ENCODE data around the gene FAM174B.

The FAM174B gene

DNA sequence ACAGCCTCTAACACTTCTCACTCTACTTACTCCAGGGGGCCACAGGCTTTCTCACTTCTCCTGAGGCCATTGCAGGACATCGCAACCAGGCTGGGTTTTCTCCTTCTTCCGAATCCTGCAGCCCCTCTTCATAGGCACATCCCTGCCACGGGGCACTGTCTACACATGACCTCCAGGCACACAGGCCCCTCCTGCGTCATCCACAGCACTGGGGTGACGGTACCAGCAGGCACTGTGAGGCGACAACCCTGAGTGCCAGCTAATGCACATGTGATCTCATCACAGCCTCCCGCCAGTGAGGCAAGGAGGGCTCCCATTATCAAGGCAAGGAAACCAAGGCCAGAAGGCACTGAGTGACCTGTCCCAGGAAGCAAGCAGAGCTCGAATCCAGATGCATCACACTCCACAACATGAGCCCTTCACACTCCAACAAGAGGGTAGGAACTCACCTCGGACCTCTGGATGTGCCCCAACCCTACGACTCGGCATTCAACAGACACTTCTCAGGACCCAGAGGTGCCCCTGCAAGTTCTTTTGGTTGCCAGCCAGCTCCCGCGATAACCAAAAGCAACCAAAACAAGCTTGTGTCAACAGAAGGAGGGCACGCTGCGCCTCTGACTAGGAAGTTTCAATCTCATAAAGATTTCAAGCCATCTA is 16.7 kb downstream of the FAM174B start:
- no peak for DNase-seq

DNA sequence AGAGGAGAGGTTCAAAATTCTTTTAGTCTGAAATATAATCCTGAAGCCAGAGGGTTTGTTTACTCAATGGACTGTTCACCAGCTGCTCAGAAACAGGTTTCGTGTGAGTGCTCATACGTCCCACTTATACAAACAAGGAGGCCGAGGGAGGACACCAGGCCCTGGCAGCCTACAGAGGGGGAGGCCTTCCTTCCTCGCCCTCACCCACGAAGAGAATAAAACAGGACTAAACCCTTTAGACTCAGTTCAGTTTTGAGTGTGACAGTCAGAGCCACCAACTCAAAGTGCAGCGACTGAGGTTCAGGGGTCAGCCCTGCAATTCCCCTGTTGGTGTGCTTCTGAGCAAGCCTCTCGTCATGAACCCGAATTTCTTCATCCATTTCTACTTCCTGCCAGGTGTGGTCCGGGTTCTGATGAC is 17.3 kb downstream of the FAM174B start:
- DNase-seq: no peak

DNA sequence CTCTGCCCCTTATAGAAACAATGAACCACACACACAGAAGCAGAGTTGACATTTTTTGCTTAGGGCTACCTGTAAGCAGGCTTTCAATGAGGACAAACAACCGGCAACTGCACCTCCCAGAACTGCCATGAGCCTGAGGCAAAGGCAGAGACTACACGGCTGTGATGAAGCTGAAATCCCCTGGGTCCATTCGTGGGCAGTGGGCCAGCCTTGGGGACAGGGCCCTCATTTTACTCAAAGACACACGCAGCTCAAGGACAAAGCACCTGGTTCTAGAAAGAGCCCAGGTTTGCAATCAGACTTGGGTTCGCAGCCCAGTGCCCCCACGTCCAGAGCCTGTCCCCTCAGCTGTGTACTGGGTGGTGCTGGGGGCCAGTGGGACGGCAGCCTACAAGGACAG is 17.9 kb downstream of the FAM174B start:
- no peak for DNase-seq

DNA sequence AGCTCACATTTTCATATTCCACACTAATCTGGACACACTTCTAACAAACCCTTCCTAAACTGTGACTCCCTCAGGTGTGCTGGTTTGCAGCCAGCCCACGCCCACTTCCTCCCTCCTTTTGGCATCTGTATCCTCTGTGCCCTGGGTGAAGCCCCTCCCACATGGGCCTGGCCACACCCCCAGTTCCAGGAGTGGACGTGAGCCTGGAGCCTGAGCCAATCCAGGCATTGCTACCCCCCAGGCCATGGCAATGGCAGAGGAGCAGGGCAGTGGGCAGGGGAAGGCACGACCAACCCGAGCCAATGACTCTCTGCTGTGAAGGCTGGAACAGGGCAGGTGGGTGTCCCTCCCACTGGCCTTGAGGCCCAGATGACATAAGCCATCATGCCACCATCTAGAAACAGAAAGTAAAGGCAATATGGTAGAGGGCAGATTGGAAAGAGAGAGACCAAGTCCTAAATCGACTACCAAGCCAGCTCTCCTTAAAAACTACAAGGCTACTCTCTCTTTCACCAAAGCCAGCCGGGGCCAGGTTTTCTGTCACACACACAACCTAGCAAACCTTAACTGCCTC is 18.6 kb downstream of the FAM174B start:
- no peak for DNase-seq

DNA sequence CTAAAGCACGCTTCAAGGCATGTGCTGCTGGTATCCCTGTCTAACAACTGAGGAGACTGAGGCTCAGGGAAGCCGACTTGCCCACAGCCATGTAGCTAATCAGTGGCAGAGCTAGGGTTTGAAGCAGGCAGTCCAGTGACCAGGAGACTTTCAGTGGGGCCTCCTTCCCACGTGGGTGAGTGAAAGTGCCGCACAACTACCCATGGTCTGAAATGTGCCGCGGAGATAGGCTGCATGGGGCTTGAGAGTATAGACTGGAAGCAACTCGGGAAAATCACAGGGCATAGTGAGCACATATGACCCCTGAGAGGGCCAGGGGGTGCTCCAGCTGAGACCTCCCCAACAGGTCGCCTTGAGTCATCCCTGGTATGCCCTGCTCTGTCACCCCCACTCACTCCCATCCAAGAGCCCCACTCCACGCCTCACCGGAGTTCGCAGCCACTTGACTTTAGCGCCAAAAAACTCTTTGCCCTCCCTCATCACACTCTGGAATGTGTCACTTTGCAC is 19.1 kb downstream of the FAM174B start:
- DNase-seq: no peak

DNA sequence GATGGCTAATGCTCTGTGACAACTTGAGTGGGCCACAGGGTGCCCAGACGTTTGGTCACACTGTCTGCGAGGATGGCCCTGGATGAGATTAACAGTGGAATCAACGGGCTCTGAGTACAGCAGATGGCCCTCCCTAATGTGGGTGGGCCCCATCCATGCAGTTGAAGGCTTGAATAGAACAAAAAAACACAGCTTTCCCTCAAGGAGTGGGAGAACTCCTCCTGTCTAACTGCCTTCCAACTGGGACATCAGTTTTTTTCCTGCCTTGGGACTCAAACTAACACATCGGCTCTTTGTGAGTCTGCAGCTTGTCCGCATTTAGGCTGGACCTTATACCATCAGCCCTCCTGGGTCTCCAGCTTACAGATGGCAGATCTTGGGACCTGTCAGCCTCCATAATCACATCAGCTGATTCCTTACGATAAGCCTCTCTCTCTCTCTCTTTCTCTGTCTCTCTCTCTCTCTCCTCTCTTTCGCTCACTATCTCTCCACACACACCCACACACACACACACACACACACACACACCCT is 20.8 kb downstream of the FAM174B start:
- no peak for DNase-seq

DNA sequence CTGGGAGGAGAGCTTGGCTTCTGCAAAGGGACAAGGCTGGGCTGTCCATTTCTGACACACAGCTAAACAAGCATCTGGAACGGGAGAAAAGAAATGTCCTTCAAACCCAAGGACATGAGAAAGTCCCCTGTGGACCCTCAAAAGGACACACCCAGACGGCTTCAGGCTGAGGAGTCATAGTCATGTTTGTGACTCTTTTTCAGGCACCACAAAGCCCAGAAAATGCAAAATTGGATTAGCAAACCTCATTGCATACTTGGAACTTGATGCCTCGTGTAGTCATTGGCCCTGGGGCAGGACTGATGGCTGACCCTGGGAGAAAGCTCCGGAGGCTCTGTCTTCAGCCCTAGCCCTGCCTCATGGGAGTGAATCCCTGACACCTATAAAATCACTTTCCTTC is 21.5 kb downstream of the FAM174B start:
- DNase-seq: no peak

DNA sequence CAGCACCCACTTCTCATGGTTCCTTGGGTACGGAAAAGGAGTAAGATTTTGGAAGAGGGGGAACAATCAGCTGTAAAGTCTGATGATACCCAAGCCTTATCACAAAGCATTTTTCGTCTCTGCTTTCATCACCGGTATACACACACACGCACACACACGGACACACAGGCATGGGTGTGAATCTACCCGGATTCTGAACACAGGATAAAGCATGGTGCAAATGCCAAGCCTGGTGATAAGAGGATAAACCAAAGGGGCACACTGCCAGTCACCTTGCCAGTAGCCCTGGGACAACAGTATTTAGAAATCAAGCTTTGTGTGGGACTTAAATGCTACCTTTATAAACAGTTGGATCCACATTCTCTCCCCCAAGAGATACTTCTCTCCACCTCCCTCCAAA is 22.2 kb downstream of the FAM174B start:
- no peak for DNase-seq

DNA sequence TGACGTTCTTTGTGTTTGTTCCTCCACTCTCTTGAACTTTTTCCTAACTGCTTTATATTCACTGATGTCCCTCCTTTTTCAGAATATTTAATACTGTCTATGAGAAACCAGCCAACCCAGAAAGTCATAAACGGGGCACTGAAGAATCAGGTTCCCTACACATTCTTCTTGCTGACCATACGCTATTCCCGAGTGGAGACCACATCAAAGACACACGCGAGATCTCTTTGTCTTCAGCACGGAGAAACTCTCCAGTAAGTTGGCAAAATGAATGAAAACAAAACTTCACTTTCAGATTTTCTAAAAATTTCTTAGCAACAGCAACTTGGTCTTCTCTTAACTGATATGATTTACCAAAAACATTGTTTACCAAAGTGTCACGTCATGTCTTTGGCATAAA is 22.6 kb downstream of the FAM174B start:
- no peak for DNase-seq

DNA sequence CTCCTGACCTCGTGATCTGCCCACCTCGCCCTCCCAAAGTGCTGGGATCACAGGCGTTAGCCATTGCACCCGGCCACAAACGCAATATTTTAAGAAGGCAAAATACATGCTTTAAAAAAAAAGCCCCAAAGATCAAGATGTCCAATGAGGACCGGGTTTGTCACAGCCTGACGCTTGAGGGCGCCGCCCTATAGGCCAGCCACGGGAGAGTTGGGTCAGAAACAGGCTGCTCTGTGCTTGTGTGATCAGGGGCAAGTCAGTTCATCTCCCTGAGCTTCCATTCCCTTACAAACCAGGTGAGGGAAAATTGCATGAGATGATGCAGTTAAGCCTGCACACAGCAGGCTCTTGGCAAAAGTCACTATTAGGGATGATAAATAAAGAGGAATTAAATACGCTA is 23.9 kb downstream of the FAM174B start:
- DNase-seq: no peak

DNA sequence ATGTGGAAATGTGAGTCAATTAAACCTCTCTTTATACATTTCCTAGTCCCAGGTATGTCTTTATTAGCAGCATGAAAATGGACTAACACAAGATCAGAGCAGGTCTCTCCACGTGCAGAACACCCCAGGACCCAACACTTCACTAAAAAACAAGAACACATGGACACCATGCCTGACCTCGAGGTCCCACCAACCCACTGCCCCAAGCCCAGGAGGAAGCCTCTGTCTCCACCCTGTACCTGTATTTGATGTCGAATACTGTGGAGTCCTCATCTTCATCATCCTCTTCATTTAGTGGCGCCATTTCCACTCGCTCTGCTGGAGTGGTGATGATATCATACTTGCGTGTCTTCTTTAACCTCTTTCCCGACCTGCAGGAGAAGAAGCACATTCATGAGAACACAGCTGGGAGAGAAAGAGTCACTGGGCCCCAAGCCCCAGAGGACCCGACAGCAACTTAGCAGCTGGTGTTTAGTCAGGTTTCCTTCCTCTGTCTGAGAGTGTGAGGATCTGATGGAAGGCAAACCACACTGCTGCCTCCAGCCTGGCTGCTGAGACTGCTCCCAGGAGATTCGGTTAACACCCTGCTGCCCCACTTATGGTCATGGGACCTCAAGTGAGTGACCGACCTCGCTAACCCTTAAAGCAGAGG is 25.5 kb downstream of the FAM174B start:
- DNase-seq: no peak

DNA sequence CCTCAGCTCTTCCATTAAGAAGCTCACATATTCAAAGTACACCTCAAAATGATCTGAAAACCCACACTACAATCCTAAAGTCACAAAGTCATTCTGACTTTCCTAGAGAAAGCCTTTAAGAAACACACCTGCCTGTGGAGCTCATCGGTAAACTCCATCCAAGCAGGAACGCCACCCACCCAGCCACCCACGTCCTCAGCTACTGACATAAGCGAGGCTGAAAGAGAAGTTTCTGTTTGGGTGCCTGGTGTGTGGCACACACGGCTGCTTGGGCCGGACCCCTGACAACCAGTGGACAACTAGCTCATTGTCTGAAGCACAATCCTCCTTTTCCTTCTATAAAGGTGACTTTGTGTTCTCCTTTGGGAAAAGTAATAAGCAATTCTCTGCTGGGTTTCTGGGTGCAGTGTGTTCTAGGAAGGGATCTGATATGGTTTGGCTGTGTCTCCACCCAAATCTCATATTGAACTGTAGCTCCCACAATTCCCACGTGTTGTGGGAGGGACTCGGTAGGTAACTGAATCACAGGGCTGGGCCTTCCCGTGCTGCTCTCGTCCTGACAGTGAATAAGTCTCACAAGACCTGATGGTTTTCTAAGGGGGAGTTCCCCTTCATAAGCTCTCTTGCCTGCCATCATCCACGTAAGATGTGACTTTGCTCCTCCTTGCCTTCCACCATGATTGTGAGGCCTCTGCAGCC is 26.1 kb downstream of the FAM174B start:
- no peak for DNase-seq

DNA sequence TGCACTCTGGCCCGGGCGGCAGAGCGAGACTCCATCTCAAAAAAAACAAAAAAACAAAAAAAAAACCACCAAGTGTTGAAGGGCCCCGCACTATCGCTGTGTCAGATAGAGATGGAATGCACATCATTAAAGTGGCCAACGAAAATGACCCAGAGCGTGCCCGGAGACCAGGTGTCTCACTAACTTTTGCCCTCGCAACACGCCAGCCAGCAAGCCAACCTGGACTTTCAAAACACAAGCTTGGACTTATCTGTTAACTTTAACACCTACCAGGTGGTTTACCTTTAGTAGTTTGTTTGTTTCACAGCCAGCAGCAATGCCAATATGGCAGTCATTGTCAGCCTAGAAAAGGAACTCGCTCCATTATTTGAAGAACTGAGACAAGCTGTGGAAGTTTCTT is 28.6 kb downstream of the FAM174B start:
- DNase-seq: no peak

DNA sequence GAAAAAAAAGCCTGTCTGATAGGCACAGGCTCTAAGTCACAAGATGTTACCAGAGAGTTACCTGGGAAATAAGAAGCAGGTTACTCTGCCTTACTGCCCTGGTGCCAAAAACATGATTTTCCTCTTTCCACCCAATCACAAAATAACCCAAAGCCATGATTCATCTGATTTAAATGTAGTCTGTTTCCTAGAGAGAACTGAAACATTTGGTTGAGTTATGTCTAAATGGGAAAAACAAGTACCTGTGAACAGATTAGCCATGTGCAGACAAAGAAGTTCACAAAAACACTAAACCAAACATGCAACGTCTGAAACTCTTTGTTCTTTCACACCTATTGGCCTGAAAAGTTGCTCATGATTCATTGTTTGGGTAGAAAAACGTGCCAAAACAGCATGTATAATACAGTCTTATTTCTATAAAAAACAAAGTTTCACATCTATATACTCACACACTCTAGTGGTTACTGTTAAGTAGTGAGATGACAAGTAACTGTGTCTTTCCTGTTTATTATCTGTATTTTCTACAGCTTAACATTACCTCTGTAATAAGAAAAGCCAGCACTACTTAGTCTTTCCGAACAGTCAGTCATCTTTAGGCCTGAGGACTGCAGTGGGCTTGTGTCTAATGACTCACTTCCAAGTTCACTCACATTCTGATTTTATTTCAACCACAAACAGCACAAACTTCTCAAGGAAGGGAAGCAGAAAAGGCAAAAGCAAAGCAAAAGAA is 30.2 kb downstream of the FAM174B start:
- DNase-seq: no peak

DNA sequence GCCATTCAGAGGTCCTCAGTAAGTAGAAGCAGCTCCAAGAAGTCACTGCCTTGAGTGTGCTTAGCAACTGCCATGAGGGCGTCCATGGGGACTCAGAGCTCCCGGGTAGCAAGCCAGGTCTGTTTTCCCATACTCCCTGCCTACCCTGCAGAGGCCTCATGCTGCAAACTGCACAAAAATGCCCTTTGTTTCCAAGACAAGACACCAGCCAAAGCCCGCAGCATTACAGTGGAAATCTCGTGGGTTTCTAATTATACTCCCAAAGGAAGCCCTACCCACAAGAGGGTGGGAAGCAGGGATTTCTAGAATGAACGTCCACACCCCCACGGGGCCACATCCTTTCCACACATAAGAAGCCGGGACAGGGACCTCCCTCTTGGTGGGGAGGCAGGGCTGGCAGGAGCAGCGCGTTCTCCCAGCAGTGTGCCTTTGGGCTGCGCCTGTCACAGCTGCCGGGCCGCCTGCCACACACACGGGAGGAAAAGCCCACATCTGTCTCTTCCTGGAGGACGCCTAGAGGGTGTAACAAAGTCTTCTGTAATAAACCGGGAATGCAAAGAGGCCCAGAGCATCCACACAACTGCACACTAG is 31.1 kb downstream of the FAM174B start:
- DNase-seq: no peak

DNA sequence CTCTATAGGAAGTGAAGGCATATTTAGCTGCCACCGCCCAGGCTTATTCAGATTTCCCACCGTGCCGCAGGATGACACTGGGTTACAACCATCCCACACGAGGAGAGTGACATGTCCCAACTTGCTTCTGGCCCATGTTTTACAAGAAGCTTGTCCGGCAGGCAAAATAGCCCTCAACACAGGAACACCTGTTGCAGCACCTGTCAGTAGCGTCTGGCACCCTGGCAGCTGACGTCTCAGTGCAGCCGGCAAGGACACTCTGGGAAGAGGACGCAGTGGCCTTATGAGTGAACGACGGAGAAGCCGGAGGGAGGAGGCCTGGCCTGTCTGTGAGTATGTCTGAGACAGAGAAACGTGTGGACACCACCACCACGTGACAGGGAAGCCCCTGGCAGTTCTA is 32.1 kb downstream of the FAM174B start:
- DNase-seq: no peak

DNA sequence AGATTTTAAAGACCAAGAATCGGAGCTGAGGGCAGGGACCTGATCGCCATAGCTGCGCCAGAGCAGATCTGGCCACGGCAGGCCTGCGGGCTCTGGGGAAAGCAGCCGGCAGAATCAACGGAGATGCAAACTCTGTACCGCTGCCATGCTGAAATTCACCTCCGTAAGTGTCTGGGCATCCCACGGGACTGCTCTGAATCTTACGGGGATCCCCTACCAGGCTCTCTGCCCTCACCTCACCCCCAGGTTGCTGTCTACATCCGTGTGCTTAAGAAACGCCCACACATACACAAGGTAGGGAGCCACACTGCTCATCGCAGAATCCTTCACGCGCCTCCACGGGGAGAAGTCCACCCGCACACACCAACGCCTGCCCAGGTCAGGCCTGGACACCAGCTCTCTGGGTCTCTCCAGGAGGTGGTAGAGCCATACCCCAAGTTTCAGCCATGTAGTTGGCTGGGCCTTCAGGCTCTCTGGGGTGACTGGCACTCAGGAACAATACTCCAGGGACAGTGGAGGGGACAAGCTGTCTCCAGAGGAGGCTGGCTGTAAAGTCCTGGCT is 33.5 kb downstream of the FAM174B start:
- no peak for DNase-seq

DNA sequence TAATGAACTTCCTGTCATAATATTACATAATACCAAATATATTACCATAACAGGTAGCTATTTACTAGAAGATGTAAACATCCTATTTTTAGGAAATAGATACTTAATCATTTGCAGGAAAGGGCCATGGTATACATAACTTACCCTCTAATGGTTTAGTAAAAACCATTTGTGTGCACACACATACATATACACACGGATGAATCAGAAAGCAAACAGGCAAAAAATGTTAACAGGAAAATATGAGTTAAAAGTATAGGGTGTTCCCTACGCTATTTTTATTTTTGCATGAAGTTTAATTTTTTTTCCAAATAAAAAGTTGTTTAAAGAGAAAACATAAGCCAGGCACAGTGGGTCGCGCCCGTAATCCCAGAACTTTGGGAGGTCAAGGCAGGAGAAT is 34.6 kb downstream of the FAM174B start:
- DNase-seq: no peak

DNA sequence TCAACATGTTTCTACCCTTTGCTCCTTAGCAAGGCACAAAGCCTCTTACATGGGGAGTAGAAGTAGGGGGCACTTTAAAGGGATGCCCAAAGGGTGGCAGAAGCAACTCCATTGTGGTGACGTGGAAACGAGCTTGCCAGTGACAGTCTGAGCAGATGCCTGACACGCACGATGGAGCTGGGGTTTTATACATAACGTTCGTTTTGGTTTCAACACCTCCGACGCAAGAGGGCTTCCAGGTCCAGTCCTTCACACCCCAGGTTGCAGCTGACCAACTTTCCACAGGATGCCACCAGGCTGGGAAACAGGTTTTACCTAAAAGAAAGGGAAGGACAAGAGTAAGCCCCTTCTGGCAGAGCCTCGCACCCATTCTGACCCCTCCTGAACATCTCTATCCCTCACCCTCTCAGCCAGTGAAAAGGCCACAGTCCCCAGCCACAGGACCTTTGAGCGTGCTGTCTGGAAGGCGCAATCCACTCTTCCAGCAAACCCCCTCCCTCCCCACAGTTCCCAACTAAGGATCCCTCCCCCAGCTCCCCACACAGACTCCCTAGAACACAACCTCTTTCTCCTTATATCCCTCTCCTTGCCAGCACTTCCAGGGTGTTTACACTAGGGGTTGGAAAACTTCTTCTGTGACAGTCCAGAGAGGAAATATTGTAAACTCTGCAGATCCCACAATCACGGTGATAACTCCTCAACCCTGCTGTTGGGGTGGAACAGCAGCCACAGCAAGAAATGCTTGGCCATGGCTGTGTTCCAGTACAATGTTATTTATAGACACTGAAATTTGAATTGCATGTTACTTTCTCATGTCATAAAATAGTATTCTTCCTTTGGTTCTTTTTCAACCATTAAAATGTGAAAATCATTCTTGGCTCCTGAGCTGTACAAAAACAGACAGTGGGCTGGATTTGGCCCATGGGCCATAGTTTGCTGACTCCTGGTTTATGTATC is 36.2 kb downstream of the FAM174B start:
- no peak for DNase-seq
